GM23338 (cell line): ENCODE data around the gene ARFGAP2. TPM values are rescaled to one million over a fixed set of nuclear protein-coding genes. Genes with fewer than 3 reads are reported as not detected.
A peak's percentile ranks its signal among the peaks of the same experiment; 100 is the strongest.

Experiments used
- ATAC-seq: fragments of 200-7000 bp; cut with Tn5 transposase; 3 replicates; pipeline ENCODE4 v1.9.1; 2020
- DNase-seq: peaks from one replicate; pipeline ENCODE4 v3.0.0-alpha.2; 2015; ENCODE audit warnings: low spot score
- H2AFZ ChIP-seq: fragments of 200-600 bp; sonication (generic); 2 replicates; pipeline ENCODE4 v1.8.0; 2016; ENCODE audit warnings: antibody characterized with exemption, mild to moderate bottlenecking, moderate library complexity
- H3F3A ChIP-seq: fragments of 200-600 bp; sonication (generic); replicated peaks from 2 replicates; pipeline ENCODE4 v1.8.0; 2017; ENCODE audit warnings: antibody characterized with exemption, mixed run types, low read depth
- H3K27ac ChIP-seq: fragments of 200-600 bp; sonication (generic); 2 replicates; pipeline ENCODE4 v1.6.1; 2016; ENCODE audit warnings: low read depth
- H3K27me3 ChIP-seq: fragments of 200-600 bp; sonication (generic); 2 replicates; pipeline ENCODE4 v1.8.0; 2016; ENCODE audit warnings: mild to moderate bottlenecking, mixed run types, moderate library complexity; ENCODE audit not compliant: insufficient read depth
- H3K36me3 ChIP-seq: fragments of 200-600 bp; sonication (generic); 2 replicates; pipeline ENCODE4 v1.8.0; 2016; ENCODE audit warnings: mild to moderate bottlenecking; ENCODE audit not compliant: insufficient read depth
- H3K4me1 ChIP-seq: fragments of 200-600 bp; sonication (generic); 2 replicates; pipeline ENCODE4 v1.8.0; 2016; ENCODE audit warnings: mild to moderate bottlenecking, moderate library complexity; ENCODE audit not compliant: insufficient read depth
- H3K4me2 ChIP-seq: fragments of 200-600 bp; sonication (generic); 2 replicates; pipeline ENCODE4 v1.7.1; 2017; ENCODE audit warnings: mixed run types
- H3K4me3 ChIP-seq: fragments of 200-600 bp; sonication (generic); 2 replicates; pipeline ENCODE4 v1.6.1; 2016; ENCODE audit warnings: mixed run types
- H3K79me2 ChIP-seq: fragments of 200-600 bp; sonication (generic); replicated peaks from 2 replicates; pipeline ENCODE4 v1.8.0; 2017; ENCODE audit warnings: mild to moderate bottlenecking; ENCODE audit not compliant: insufficient read depth
- H3K9me2 ChIP-seq: fragments of 200-600 bp; sonication (generic); 2 replicates; pipeline ENCODE4 v1.8.0; 2017; ENCODE audit not compliant: insufficient read depth
- H4K20me1 ChIP-seq: fragments of 200-600 bp; sonication (generic); replicated peaks from 2 replicates; pipeline ENCODE4 v1.8.0; 2017; ENCODE audit warnings: mild to moderate bottlenecking; ENCODE audit not compliant: insufficient read depth
- H3K27ac Mint-ChIP-seq: 2 replicates; pipeline ENCODE4 v1.8.0; 2020; ENCODE audit warnings: inconsistent platforms, mild to moderate bottlenecking, moderate library complexity, mixed read lengths
- H3K27me3 Mint-ChIP-seq: 3 replicates; pipeline ENCODE4 v1.8.0; 2022; ENCODE audit warnings: low read depth, mild to moderate bottlenecking, moderate library complexity, mixed read lengths, inconsistent platforms; ENCODE audit not compliant: insufficient read depth, poor library complexity
- H3K36me3 Mint-ChIP-seq: 3 replicates; pipeline ENCODE4 v1.8.0; 2021; ENCODE audit warnings: low read depth, mild to moderate bottlenecking, inconsistent platforms, moderate library complexity, mixed read lengths
- H3K4me1 Mint-ChIP-seq: 3 replicates; pipeline ENCODE4 v1.8.0; 2020; ENCODE audit warnings: mild to moderate bottlenecking, inconsistent platforms, mixed read lengths
- H3K4me3 Mint-ChIP-seq: 3 replicates; pipeline ENCODE4 v1.8.0; 2021; ENCODE audit warnings: moderate library complexity, mild to moderate bottlenecking, inconsistent platforms, mixed read lengths
- H3K9me3 Mint-ChIP-seq: 3 replicates; pipeline ENCODE4 v1.8.0; 2020; ENCODE audit warnings: moderate library complexity, mild to moderate bottlenecking, inconsistent platforms, mixed read lengths
- CREB1 ChIP-seq: fragments of 250-450 bp; sonication (Bioruptor Pico); IDR thresholded peaks from 2 replicates; pipeline ENCODE4 v1.5.0; 2020; ENCODE audit warnings: low read depth, mild to moderate bottlenecking, moderate library complexity
- EZH2 ChIP-seq: fragments of 200-600 bp; sonication (generic); IDR thresholded peaks from one replicate; pipeline ENCODE4 v1.8.0; 2017; ENCODE audit warnings: antibody characterized with exemption, mild to moderate bottlenecking, low read depth; ENCODE audit not compliant: unreplicated experiment
- EZH2phosphoT487 ChIP-seq: fragments of 200-600 bp; sonication (generic); IDR thresholded peaks from one replicate; pipeline ENCODE4 v1.8.1; 2018; ENCODE audit warnings: antibody characterized with exemption; ENCODE audit not compliant: unreplicated experiment
- JUNB ChIP-seq: IDR thresholded peaks from one replicate; pipeline ENCODE4 v1.6.1; 2016; ENCODE audit warnings: antibody characterized with exemption; ENCODE audit not compliant: unreplicated experiment
- NANOG ChIP-seq: IDR thresholded peaks from 2 replicates; pipeline ENCODE4 v1.6.1; 2016; ENCODE audit warnings: antibody characterized with exemption, borderline replicate concordance
- POLR2AphosphoS5 ChIP-seq: IDR thresholded peaks from 2 replicates; pipeline ENCODE4 v1.6.1; 2016; ENCODE audit warnings: antibody characterized with exemption, low read depth
- STAT1 ChIP-seq: IDR thresholded peaks from one replicate; pipeline ENCODE4 v1.6.1; 2016; ENCODE audit warnings: antibody characterized with exemption; ENCODE audit not compliant: unreplicated experiment
- ZNF114 ChIP-seq: fragments of 250-450 bp; sonication (Bioruptor Pico); IDR thresholded peaks from 2 replicates; pipeline ENCODE4 v1.5.0; 2020; ENCODE audit warnings: mild to moderate bottlenecking, moderate library complexity
- ZNF331 ChIP-seq: fragments of 250-450 bp; sonication (Bioruptor Pico); IDR thresholded peaks from 2 replicates; pipeline ENCODE4 v1.5.0; 2020; ENCODE audit warnings: low read depth, mild to moderate bottlenecking, moderate library complexity
- polyA plus RNA-seq: library from polyadenylated mRNA; unstranded; fragments of >200 nt; fragmentation: Nextera tagmentation; extraction: Ambion mirVana; gene quantifications from 2 replicates; pipeline ENCODE4 v1.2.1, GENCODE V29; 2016
- total RNA-seq: library from RNA; depleted of rRNA; stranded (reverse); fragments of >200 nt; shearing (Covaris generic); gene quantifications from 2 replicates; pipeline ENCODE4 v1.2.3, GENCODE V29; 2014
- TF ChIP-seq, protein P1 (sequence below), 2 experiments: fragments of 200-600 bp in 1 of 2; sonication (generic) in 1 of 2; conservative IDR thresholded peaks; 2 replicates each; pipeline versions ENCODE4 v1.5.1 to v1.6.1; 2016 to 2017; ENCODE audit warnings: antibody characterized with exemption in 2 of 2, low read depth in 2 of 2, mild to moderate bottlenecking in 2 of 2, moderate library complexity in 1 of 2
- TF ChIP-seq, protein P2 (sequence below): IDR thresholded peaks from 2 replicates; pipeline ENCODE4 v1.6.1; 2016; ENCODE audit warnings: antibody characterized with exemption
- TF ChIP-seq, protein P3 (sequence below): IDR thresholded peaks from one replicate; pipeline ENCODE4 v1.6.1; 2018; ENCODE audit warnings: antibody characterized with exemption; ENCODE audit not compliant: unreplicated experiment
- TF ChIP-seq, protein P4 (sequence below): fragments of 250-450 bp; sonication (Bioruptor Pico); IDR thresholded peaks from 2 replicates; pipeline ENCODE4 v1.5.0; 2020; ENCODE audit warnings: mild to moderate bottlenecking, moderate library complexity

Gene ARFGAP2
- total and polyA plus RNA-seq, 2 experiments from 2014 or later, result 25.6 to 122 TPM

DNA sequence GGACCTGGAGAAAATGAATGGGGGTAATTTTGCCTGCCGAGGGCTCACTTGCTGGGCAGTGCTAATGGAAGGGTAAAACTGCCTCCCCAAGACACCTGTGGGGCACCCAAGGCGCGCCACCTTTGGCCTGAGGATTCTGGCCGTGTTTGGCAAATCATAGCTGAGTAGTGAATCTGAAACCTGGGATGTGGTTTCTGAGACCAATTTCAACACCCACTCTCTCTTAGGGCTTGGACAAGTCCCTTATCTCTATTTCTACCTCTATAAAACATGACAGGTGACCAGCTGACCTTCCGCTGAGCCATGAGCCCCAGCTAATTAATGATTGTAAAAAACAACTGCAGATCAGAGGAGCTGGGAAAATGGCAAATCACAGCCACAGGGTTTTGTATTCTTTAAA lies 11.0 kb upstream of the ARFGAP2 start:
- DNase-seq (no peak), ATAC-seq (no peak)
- peaks cover 15% of the 10 kb centered on the region for H3K4me1 ChIP-seq
- no peaks in the 10 kb centered on the region for H3K36me3 ChIP-seq
- H3K27ac ChIP-seq, result peak overlapping the region; percentile 88
- H4K20me1 ChIP-seq, result no peaks in the 10 kb centered on the region
- H3K27me3 ChIP-seq, result peaks cover 20% of the 10 kb centered on the region
- H3F3A ChIP-seq, result peaks cover 35% of the 10 kb centered on the region
- H3K4me3 Mint-ChIP-seq, result peak overlapping the region; percentile 85
- H2AFZ ChIP-seq, result peak overlapping the region; percentile 98
- TF ChIP-seq JUNB (no peak), ZNF114 (CRISPR knock-in tag) (no peak), CREB1 (CRISPR knock-in tag) (no peak), EZH2phosphoT487 (no peak), EZH2 (no peak), ZNF331 (CRISPR knock-in tag) (no peak), STAT1 (no peak), NANOG (no peak), POLR2AphosphoS5 (no peak)
- TF ChIP-seq, protein P1, sequence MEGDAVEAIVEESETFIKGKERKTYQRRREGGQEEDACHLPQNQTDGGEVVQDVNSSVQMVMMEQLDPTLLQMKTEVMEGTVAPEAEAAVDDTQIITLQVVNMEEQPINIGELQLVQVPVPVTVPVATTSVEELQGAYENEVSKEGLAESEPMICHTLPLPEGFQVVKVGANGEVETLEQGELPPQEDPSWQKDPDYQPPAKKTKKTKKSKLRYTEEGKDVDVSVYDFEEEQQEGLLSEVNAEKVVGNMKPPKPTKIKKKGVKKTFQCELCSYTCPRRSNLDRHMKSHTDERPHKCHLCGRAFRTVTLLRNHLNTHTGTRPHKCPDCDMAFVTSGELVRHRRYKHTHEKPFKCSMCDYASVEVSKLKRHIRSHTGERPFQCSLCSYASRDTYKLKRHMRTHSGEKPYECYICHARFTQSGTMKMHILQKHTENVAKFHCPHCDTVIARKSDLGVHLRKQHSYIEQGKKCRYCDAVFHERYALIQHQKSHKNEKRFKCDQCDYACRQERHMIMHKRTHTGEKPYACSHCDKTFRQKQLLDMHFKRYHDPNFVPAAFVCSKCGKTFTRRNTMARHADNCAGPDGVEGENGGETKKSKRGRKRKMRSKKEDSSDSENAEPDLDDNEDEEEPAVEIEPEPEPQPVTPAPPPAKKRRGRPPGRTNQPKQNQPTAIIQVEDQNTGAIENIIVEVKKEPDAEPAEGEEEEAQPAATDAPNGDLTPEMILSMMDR (conservative IDR thresholded peaks at IDR 0.05; ENCODE audit: low read depth in 2 of 2), result no peak
- TF ChIP-seq, protein P2, sequence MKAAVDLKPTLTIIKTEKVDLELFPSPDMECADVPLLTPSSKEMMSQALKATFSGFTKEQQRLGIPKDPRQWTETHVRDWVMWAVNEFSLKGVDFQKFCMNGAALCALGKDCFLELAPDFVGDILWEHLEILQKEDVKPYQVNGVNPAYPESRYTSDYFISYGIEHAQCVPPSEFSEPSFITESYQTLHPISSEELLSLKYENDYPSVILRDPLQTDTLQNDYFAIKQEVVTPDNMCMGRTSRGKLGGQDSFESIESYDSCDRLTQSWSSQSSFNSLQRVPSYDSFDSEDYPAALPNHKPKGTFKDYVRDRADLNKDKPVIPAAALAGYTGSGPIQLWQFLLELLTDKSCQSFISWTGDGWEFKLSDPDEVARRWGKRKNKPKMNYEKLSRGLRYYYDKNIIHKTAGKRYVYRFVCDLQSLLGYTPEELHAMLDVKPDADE, result no peak
- TF ChIP-seq, protein P3, sequence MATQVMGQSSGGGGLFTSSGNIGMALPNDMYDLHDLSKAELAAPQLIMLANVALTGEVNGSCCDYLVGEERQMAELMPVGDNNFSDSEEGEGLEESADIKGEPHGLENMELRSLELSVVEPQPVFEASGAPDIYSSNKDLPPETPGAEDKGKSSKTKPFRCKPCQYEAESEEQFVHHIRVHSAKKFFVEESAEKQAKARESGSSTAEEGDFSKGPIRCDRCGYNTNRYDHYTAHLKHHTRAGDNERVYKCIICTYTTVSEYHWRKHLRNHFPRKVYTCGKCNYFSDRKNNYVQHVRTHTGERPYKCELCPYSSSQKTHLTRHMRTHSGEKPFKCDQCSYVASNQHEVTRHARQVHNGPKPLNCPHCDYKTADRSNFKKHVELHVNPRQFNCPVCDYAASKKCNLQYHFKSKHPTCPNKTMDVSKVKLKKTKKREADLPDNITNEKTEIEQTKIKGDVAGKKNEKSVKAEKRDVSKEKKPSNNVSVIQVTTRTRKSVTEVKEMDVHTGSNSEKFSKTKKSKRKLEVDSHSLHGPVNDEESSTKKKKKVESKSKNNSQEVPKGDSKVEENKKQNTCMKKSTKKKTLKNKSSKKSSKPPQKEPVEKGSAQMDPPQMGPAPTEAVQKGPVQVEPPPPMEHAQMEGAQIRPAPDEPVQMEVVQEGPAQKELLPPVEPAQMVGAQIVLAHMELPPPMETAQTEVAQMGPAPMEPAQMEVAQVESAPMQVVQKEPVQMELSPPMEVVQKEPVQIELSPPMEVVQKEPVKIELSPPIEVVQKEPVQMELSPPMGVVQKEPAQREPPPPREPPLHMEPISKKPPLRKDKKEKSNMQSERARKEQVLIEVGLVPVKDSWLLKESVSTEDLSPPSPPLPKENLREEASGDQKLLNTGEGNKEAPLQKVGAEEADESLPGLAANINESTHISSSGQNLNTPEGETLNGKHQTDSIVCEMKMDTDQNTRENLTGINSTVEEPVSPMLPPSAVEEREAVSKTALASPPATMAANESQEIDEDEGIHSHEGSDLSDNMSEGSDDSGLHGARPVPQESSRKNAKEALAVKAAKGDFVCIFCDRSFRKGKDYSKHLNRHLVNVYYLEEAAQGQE, result no peak
- TF ChIP-seq, protein P4, sequence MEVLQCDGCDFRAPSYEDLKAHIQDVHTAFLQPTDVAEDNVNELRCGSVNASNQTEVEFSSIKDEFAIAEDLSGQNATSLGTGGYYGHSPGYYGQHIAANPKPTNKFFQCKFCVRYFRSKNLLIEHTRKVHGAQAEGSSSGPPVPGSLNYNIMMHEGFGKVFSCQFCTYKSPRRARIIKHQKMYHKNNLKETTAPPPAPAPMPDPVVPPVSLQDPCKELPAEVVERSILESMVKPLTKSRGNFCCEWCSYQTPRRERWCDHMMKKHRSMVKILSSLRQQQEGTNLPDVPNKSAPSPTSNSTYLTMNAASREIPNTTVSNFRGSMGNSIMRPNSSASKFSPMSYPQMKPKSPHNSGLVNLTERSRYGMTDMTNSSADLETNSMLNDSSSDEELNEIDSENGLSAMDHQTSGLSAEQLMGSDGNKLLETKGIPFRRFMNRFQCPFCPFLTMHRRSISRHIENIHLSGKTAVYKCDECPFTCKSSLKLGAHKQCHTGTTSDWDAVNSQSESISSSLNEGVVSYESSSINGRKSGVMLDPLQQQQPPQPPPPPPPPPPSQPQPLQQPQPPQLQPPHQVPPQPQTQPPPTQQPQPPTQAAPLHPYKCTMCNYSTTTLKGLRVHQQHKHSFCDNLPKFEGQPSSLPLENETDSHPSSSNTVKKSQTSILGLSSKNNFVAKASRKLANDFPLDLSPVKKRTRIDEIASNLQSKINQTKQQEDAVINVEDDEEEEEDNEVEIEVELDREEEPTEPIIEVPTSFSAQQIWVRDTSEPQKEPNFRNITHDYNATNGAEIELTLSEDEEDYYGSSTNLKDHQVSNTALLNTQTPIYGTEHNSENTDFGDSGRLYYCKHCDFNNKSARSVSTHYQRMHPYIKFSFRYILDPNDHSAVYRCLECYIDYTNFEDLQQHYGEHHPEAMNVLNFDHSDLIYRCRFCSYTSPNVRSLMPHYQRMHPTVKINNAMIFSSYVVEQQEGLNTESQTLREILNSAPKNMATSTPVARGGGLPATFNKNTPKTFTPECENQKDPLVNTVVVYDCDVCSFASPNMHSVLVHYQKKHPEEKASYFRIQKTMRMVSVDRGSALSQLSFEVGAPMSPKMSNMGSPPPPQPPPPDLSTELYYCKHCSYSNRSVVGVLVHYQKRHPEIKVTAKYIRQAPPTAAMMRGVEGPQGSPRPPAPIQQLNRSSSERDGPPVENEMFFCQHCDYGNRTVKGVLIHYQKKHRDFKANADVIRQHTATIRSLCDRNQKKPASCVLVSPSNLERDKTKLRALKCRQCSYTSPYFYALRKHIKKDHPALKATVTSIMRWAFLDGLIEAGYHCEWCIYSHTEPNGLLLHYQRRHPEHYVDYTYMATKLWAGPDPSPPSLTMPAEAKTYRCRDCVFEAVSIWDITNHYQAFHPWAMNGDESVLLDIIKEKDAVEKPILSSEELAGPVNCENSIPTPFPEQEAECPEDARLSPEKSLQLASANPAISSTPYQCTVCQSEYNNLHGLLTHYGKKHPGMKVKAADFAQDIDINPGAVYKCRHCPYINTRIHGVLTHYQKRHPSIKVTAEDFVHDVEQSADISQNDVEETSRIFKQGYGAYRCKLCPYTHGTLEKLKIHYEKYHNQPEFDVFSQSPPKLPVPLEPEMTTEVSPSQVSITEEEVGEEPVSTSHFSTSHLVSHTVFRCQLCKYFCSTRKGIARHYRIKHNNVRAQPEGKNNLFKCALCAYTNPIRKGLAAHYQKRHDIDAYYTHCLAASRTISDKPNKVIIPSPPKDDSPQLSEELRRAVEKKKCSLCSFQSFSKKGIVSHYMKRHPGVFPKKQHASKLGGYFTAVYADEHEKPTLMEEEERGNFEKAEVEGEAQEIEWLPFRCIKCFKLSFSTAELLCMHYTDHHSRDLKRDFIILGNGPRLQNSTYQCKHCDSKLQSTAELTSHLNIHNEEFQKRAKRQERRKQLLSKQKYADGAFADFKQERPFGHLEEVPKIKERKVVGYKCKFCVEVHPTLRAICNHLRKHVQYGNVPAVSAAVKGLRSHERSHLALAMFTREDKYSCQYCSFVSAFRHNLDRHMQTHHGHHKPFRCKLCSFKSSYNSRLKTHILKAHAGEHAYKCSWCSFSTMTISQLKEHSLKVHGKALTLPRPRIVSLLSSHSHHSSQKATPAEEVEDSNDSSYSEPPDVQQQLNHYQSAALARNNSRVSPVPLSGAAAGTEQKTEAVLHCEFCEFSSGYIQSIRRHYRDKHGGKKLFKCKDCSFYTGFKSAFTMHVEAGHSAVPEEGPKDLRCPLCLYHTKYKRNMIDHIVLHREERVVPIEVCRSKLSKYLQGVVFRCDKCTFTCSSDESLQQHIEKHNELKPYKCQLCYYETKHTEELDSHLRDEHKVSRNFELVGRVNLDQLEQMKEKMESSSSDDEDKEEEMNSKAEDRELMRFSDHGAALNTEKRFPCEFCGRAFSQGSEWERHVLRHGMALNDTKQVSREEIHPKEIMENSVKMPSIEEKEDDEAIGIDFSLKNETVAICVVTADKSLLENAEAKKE (CRISPR knock-in tag), result no peak
- peaks cover 16% of the 10 kb centered on the region for H3K4me1 Mint-ChIP-seq
- H3K4me2 ChIP-seq, result peak overlapping the region; percentile 99
- H3K36me3 Mint-ChIP-seq, result no peaks in the 10 kb centered on the region; the same call in 2 of the 3 replicates
- H3K79me2 ChIP-seq, result peaks cover 20% of the 10 kb centered on the region
- peaks cover 19% of the 10 kb centered on the region for H3K27me3 Mint-ChIP-seq
- H3K9me3 Mint-ChIP-seq, result no peaks in the 10 kb centered on the region
- H3K4me3 ChIP-seq, result peak overlapping the region; percentile 96
- no peaks in the 10 kb centered on the region for H3K9me2 ChIP-seq
- H3K27ac Mint-ChIP-seq, result no peak overlapping the region
